ENCODE measurements around the gene CPT1A. TPM values are rescaled to one million over a fixed set of nuclear protein-coding genes. Genes with fewer than 3 reads are reported as not detected.
"Not testable (repeated sequence)": the region's sequence is repeated elsewhere in the genome, so short reads cannot be mapped to it uniquely, and the experiment has no call there.

The CPT1A gene
- total RNA-seq, 3 donors from 2014 or later: 22.2 to 62.6 (median 30.4) TPM

DNA sequence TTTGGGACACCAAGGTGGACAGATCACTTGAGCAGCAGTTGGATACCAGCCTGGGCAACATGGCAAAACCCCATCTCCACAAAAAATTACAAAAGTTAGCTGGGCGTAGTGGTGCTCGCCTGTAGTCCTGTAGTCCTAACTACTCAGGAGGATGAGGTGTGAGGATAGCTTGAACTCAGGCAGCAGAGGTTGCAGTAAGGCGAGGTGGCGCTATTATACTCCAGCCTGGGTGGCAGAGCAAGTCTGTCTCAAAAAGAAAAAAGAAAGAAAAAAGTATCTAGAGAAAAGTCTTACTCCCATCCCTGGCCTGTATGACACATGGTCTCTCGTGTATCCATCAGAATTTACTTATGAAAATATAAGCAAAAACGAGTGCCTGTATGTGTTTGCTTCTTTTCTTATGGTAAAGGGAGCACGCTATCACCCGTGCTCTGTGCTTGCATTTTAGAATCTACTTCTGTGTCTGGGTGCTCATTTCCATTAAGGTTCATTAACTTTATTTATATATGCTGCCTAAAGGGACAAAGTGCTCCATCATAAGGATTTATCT lies 15.4 kb upstream of the CPT1A start:
- Histone ChIP-seq H3K4me1 (peaks cover 4 to 5% of the 10 kb centered on the region in 2 donors), H3K27ac (peak overlapping the region; percentile 4 to 61), H3K27me3 (peaks cover 5 to 14% of the 10 kb centered on the region in 2 donors), H3K9me3 (no peaks in the 10 kb centered on the region), H3K4me3 (no peak overlapping the region), H3K36me3 (no peaks in the 10 kb centered on the region)
- TF ChIP-seq POLR2A (IDR thresholded peaks at IDR 0.05) (no peak), POLR2AphosphoS5 (IDR thresholded peaks at IDR 0.05) (no peak)
- TF ChIP-seq, protein P1, sequence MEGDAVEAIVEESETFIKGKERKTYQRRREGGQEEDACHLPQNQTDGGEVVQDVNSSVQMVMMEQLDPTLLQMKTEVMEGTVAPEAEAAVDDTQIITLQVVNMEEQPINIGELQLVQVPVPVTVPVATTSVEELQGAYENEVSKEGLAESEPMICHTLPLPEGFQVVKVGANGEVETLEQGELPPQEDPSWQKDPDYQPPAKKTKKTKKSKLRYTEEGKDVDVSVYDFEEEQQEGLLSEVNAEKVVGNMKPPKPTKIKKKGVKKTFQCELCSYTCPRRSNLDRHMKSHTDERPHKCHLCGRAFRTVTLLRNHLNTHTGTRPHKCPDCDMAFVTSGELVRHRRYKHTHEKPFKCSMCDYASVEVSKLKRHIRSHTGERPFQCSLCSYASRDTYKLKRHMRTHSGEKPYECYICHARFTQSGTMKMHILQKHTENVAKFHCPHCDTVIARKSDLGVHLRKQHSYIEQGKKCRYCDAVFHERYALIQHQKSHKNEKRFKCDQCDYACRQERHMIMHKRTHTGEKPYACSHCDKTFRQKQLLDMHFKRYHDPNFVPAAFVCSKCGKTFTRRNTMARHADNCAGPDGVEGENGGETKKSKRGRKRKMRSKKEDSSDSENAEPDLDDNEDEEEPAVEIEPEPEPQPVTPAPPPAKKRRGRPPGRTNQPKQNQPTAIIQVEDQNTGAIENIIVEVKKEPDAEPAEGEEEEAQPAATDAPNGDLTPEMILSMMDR (IDR thresholded peaks at IDR 0.05): no peak
- intact Hi-C loops (cut with DNase I; ENCODE audit: low total_unique reads): no loop called here
- DNase-seq (ENCODE audit: low spot score in 2 of 2): no peak

DNA sequence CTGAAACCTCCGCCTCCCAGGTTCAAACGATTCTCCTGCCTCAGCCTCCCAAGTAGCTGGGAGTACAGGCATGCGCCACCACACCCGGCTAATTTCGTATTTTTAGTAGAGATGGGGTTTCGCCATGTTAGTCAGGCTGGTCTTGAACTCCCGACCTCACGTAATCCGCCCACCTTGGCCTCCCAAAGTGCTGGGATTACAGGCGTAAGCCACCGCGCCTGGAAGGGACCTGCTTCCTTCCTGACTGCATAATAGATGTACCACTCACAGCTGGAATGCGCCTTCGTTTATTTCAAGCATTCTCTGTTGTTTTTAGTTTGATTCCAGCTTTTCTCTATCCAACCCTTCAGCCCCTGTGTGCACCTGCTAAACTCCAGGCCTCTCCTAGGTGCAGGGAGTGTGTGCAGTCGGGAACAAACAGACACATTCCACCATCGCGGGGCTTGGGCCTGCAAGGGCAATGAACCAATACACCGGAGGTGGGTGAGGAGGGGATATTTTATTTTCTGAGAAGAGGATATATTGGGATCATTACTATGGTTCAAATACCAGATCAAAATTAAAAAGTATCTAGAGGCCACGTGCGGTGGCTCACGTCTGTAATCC lies 14.8 kb upstream of the CPT1A start:
- H3K9me3 ChIP-seq; DNase-seq (ENCODE audit: low spot score in 2 of 2); H3K36me3 ChIP-seq; H3K4me1 ChIP-seq; H3K4me3 ChIP-seq; intact Hi-C loops (cut with DNase I; ENCODE audit: low total_unique reads): not testable (repeated sequence)
- Histone ChIP-seq H3K27ac (peak overlapping the region; percentile 4 to 58), H3K27me3 (peaks cover 5 to 14% of the 10 kb centered on the region in 2 donors)

GRCh38 chr11:68855205-68855981 lies 13.7 kb upstream of the CPT1A start:
- H3K27me3 ChIP-seq: peaks cover 5 to 14% of the 10 kb centered on the region in 2 donors
- TF ChIP-seq POLR2A (IDR thresholded peaks at IDR 0.05) (no peak), POLR2AphosphoS5 (IDR thresholded peaks at IDR 0.05) (no peak)
- TF ChIP-seq, protein P1 (IDR thresholded peaks at IDR 0.05): peak in 1 of 3 donors; percentile 11
- peak overlapping the region; percentile 42 to 64 for H3K27ac ChIP-seq
- peak overlapping the region; percentile 51 to 72 (median 56) for H3K4me3 ChIP-seq
- peaks cover 4 to 5% of the 10 kb centered on the region in 2 donors for H3K4me1 ChIP-seq
- no peak for DNase-seq (ENCODE audit: low spot score in 2 of 2)
- no peaks in the 10 kb centered on the region for H3K9me3 ChIP-seq
- H3K36me3 ChIP-seq: no peaks in the 10 kb centered on the region
- intact Hi-C loops (cut with DNase I; ENCODE audit: low total_unique reads): no loop called here

DNA sequence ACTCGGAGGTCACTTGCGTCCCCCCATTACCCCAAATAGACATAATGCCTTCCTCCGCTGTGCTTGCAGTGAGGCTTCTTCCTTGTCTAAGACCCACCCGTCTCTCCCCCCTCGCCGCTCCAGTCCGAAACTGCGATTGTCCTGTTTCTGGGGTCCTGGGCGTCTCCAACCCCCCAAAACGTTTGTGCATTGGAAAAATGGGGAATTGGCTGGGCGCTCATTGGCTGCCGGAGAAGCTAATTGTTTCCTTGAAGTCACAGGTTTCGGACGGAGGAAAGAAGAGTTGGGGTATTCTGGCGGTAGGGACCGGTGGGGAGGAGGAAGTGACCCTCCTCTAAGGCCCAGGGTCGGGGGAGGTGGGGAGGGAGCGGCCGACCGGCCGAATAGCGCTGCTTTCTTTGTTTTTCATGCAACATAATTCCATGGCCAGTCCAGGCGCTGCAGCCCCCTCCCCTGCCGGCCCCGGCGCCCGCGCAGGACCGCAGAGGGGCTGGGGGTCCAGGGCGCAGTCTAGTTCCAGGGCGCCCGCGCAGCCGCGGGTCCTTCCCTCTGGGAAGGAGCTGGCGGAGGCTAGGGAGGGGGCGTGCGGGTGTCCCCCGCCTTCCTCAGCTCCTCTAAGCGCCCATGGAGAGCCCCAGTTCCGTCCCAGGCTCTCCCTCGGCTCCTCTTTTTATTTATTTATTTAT lies 12.7 kb upstream of the CPT1A start:
- no peak overlapping the region for H3K27ac ChIP-seq
- peaks cover 5 to 14% of the 10 kb centered on the region in 2 donors for H3K27me3 ChIP-seq
- DNase-seq (ENCODE audit: low spot score in 2 of 2): no peak
- H3K4me3 ChIP-seq: peak overlapping the region; percentile 51 to 72 (median 56)
- H3K36me3 ChIP-seq: no peaks in the 10 kb centered on the region
- peaks cover 4 to 5% of the 10 kb centered on the region in 2 donors for H3K4me1 ChIP-seq
- no peak for TF ChIP-seq POLR2AphosphoS5 (IDR thresholded peaks at IDR 0.05)
- TF ChIP-seq, protein P1 (IDR thresholded peaks at IDR 0.05): no peak
- TF ChIP-seq POLR2A (IDR thresholded peaks at IDR 0.05): no peak
- H3K9me3 ChIP-seq: no peaks in the 10 kb centered on the region
- intact Hi-C loops (cut with DNase I; ENCODE audit: low total_unique reads): no loop called here

DNA sequence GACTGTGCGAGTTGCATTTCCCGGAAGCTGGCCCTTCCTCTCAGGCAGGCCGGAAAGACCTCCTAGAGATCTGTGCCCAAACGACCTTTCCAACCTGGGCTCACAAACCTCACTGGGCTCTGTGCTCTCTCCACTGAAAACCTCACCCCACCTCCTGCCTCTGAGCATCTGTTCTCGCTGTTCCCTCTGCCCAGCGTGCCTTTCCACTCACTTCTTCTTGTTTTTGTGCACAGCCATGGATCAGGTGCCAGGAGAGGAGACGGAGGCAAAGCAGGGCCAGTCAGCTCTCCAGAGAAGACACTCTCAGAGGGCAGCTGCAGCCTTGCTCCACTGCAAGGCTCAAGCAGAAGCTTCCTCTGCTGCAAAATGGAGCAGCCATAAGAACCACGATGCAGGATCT lies 10.9 kb upstream of the CPT1A start:
- Histone ChIP-seq H3K27ac (no peak overlapping the region), H3K9me3 (no peaks in the 10 kb centered on the region), H3K27me3 (peaks cover 5 to 14% of the 10 kb centered on the region in 2 donors), H3K4me3 (no peak overlapping the region), H3K4me1 (peaks cover 4 to 5% of the 10 kb centered on the region in 2 donors), H3K36me3 (no peaks in the 10 kb centered on the region)
- no peak for DNase-seq (ENCODE audit: low spot score in 2 of 2)
- intact Hi-C loops (cut with DNase I; ENCODE audit: low total_unique reads): no loop called here
- TF ChIP-seq POLR2A (IDR thresholded peaks at IDR 0.05) (no peak), POLR2AphosphoS5 (IDR thresholded peaks at IDR 0.05) (no peak)
- TF ChIP-seq, protein P1 (IDR thresholded peaks at IDR 0.05): no peak
